Stimulated activated CD4-positive, alpha-beta T cell treated with anti-CD3 and anti-CD28 coated beads, Interleukin-2, amount 100 ng/mL, for 24 hours (primary cell): ENCODE data around the gene ACSS2.
A peak's percentile ranks its signal among the peaks of the same experiment; 100 is the strongest.

Source experiments
- DNase-seq, 2 donors: peaks; one replicate each; pipeline ENCODE4 v3.0.0-alpha.2; 2020

Gene ACSS2

GRCh38 chr20:34915749-34916455 is 39.5 kb downstream of the ACSS2 start:
- no peak for DNase-seq

GRCh38 chr20:34916774-34917354 is 40.5 kb downstream of the ACSS2 start:
- DNase-seq = no peak

GRCh38 chr20:34920055-34920454 is 43.6 kb downstream of the ACSS2 start:
- no peak for DNase-seq

- peak in 1 of 2 donors; percentile 7 for DNase-seq
These were observed 45.0 kb downstream of the ACSS2 start for GRCh38 chr20:34921436-34921835.

GRCh38 chr20:34922654-34923381 is 46.4 kb downstream of the ACSS2 start:
- no peak for DNase-seq

GRCh38 chr20:34923414-34923813 is 47.0 kb downstream of the ACSS2 start:
- no peak for DNase-seq

GRCh38 chr20:34925341-34925740 is 48.9 kb downstream of the ACSS2 start:
- DNase-seq = no peak

- no peak for DNase-seq
These were observed 49.6 kb downstream of the ACSS2 start for GRCh38 chr20:34925981-34926380.

GRCh38 chr20:34926581-34926980 is 50.2 kb downstream of the ACSS2 start:
- no peak for DNase-seq

- no peak for DNase-seq
These were observed 51.3 kb downstream of the ACSS2 start for GRCh38 chr20:34927736-34928135.

- DNase-seq = no peak
These were observed 52.0 kb downstream of the ACSS2 start for GRCh38 chr20:34928411-34928810.

GRCh38 chr20:34931771-34932170 is 55.4 kb downstream of the ACSS2 start:
- no peak for DNase-seq

- DNase-seq = no peak
These were observed 62.2 kb downstream of the ACSS2 start for GRCh38 chr20:34938466-34939163.

GRCh38 chr20:34940081-34940481 is 63.7 kb downstream of the ACSS2 start:
- no peak for DNase-seq

- no peak for DNase-seq
These were observed 64.8 kb downstream of the ACSS2 start for GRCh38 chr20:34941226-34941625.

GRCh38 chr20:34942301-34942700 is 65.9 kb downstream of the ACSS2 start:
- DNase-seq = no peak

- no peak for DNase-seq
These were observed 67.6 kb downstream of the ACSS2 start for GRCh38 chr20:34943808-34944567.

GRCh38 chr20:34945315-34946077 is 69.1 kb downstream of the ACSS2 start:
- DNase-seq = no peak

GRCh38 chr20:34946661-34947060 is 70.2 kb downstream of the ACSS2 start:
- DNase-seq = no peak

GRCh38 chr20:34947336-34947735 is 70.9 kb downstream of the ACSS2 start:
- no peak for DNase-seq

- no peak for DNase-seq
These were observed 71.6 kb downstream of the ACSS2 start for GRCh38 chr20:34948030-34948429.

GRCh38 chr20:34949120-34949519 is 72.7 kb downstream of the ACSS2 start:
- DNase-seq = no peak
